Measurements from ENCODE around the gene ACE.

ACE gene

DNA sequence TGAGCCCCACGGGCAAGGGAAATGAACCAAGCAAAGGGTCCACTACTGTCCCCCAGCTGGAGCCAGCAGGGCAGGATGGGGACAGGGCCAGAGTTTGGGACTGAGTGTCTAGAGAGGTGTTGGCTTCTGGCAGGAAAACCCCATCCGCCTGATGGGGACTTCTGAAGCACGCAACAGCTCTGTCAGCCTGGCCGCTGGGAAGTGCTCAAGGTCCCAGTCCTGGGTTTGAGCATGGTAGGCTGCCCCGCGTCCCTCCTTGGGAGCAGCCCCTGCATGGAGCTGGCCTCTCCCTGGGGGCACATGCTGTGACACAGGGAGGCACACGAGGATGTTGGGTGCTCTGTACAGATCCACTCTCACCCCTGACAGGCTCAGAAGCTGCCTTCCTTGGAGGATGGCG, 14.6 kb downstream of the ACE start:
- DNase-seq (ENCODE audit: low read depth in 2 of 2) = no peak

DNA sequence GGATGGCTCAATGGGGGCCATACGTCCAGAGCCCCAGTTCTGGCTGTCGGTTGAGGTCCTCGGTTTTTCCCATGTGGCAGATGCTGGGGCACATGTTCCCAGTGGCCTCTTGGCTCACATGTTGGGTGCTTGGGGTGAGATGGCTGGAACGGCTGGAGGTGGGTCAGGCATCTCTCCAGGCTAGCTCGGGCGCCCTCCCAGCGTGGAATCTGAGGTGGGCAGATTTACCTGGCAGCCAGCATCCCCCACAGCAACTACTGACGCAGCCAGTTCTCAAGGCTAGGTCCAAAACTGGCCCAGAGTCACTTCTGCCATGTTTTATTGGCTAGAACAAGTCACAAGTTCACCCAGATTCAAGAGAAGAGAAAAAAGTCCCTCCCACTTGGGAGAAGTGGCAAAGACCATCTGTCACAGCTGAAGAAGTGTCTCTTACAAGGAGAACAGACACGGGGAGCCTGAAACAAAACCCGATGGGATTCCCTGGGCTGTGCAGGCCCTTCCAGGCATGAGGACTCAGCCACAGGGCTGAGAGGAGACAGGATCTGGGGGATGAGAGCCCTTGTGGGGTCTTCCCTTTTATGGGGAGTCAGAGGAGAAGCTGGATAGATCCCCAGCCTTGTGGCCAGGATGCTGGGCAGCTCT, 15.2 kb downstream of the ACE start:
- DNase-seq (ENCODE audit: low read depth in 2 of 2) = no peak

DNA sequence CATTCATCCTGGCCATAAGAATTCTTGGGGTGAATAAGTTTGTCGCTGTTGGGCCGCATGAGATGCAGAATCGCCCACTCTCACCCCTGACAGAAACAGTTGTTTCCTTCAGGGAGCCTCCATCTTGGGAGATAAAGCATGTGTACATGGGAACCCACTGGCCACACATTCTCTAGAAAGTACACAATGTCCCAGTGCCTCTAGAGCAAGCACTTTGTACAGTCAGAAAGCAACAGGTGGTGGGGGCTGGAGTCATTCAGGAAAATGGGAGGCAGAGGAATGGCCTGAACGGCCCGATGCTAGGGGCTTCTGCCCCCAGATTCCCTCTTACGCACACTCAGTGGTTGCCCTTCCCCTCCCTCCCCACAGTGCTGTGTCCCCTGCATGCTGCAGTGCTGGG, 16.1 kb downstream of the ACE start:
- DNase-seq (ENCODE audit: low read depth in 2 of 2) = no peak

GRCh38 chr17:63493411-63493810, 16.6 kb downstream of the ACE start:
- DNase-seq (ENCODE audit: low read depth in 2 of 2) = no peak

GRCh38 chr17:63494300-63494928, 17.6 kb downstream of the ACE start:
- no peak for DNase-seq (ENCODE audit: low read depth in 2 of 2)

GRCh38 chr17:63495491-63495890, 18.6 kb downstream of the ACE start:
- DNase-seq (ENCODE audit: low read depth in 2 of 2) = no peak

- no peak for DNase-seq (ENCODE audit: low read depth in 2 of 2)
Observed at GRCh38 chr17:63496177-63496576, 19.3 kb downstream of the ACE start.

DNA sequence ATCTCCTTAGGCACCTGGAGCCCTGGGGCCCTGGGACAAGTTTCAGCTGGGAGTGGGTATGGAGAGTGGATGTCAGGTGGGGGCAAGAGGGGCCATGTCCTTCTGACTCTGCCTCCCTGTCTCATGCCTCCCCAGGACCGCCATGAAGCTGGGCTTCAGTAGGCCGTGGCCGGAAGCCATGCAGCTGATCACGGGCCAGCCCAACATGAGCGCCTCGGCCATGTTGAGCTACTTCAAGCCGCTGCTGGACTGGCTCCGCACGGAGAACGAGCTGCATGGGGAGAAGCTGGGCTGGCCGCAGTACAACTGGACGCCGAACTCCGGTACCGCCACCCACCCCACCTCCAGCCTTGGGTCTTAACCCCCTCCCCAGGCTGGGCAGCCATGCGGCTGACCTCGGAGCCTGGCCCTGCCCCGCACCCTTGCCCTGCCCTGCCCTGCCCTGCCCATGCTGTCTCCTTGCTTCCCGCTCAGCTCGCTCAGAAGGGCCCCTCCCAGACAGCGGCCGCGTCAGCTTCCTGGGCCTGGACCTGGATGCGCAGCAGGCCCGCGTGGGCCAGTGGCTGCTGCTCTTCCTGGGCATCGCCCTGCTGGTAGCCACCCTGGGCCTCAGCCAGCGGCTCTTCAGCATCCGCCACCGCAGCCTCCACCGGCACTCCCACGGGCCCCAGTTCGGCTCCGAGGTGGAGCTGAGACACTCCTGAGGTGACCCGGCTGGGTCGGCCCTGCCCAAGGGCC, 20.0 kb downstream of the ACE start:
- no peak for DNase-seq (ENCODE audit: low read depth in 2 of 2)

DNA sequence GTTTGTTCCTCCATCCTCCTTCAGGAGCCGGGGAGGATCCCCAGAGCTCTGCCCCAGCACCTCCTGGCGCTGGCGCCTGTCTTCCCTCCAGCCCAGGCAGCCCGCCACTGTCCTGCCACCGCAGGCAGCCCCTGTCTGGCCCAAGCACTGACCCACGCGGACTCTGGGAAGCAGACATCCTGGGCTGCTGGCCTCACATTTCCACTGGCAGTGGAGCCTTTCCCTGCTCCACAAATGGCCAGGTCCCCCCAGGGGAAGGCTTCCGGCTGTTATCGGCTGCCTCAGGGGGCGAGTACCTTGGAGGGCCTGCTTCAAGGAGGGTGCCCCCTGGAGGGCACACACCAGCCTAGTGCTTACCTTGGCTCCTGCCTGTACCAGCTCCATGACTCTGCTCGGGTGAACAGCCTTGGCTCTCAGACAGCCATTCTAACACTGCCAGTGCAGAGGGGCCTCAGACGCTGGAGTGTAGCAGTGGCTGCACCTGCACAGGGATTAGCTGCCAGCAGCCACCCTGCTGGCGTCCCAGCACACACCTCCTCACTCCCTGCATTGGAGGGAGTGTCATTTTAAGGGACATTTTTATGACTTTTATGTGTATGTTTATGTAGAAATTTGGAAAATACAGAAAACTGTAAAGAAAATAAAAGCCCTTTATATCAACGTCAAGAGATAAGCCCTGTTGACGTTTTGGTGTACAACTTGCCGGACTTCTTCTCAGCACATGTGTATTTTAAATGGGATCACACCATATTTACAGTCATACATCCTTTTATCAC, 21.0 kb downstream of the ACE start:
- DNase-seq (ENCODE audit: low read depth in 2 of 2) = no peak

- no peak for DNase-seq (ENCODE audit: low read depth in 2 of 2)
Observed at GRCh38 chr17:63498626-63499195, 21.9 kb downstream of the ACE start.

DNA sequence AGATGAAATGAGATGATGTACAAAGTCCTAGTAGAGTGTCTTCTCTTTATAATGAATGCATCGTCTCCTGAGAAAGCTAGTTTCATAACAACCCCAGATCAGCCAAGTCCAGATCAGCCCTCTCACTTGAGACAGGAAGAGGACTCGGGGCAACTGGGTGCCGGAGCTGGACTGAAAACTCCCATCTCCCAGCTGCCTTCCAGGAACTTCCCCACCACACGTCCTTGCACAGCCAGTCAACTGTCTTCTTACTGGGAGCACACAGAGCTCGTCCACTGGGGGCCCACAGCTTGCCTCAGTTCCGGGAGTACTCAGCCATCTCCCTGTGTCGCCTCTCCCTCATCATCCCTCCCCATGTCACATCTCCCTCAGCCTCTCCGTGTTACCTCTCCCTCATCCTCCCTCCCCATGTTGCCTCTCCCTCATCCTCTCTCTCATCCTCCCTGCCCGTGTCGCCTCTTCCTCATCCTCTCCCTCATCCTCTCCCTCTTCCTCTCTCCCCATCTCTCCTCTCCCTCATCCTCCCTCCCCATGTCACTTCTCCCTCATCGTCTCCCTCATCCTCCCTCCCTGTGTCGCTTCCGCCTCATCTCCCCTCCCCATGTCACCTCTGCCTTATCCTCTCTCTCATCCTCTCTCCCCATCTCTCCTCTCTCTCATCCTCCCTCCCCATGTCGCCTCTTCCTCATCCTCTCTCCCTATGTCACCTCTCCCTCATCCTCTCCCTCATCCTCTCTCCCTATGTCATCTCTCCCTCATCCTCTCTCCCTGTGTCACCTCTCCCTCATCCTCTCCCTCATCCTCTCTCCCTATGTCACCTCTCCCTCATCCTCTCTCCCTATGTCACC, 23.9 kb downstream of the ACE start:
- DNase-seq (ENCODE audit: low read depth in 2 of 2) = no peak

GRCh38 chr17:63503341-63503705, 26.5 kb downstream of the ACE start:
- DNase-seq (ENCODE audit: low read depth in 2 of 2) = no peak

GRCh38 chr17:63504261-63504660, 27.4 kb downstream of the ACE start:
- no peak for DNase-seq (ENCODE audit: low read depth in 2 of 2)

DNA sequence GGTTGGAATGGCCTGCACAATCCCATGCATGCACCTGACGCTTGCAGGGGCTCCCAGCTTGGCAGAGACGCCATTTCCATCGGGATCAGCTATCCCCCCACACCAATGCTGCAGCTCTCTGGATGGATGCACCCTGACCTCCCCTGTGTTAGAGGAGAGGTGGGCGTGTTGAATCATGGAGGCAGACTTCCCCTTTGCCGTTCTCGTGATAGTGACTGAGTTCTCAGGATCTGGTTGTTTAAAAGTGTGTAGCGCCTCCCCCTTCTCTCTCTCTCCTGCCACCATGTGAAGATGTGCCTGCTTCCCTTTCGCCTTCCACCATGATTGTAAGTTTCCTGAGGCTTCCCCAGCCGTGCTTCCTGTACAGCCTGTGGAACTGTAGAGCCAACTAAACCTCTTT, 28.5 kb downstream of the ACE start:
- DNase-seq (ENCODE audit: low read depth in 2 of 2) = no peak

DNA sequence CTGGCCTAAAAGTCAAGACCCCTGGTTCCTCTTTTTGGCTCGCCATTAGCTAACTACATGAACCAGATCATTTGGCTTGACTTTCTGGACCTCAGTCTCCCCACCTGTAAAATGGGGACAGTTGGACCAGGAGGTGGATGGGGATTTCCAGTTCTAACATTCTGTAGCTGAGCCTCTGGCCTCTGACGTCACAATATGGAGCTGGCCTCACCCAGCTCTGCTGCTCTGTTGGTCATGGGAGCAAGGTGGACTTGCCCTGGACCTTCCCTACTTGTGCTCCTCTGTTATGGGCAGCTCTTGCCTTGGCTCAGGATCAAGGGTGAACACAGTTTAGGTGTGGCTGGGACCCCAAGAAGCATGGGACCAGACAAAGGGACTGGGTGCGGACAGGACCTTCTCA, 29.8 kb downstream of the ACE start:
- DNase-seq (ENCODE audit: low read depth in 2 of 2) = no peak

GRCh38 chr17:63511331-63511730, 34.5 kb downstream of the ACE start:
- no peak for DNase-seq (ENCODE audit: low read depth in 2 of 2)

- DNase-seq (ENCODE audit: low read depth in 2 of 2) = no peak
Observed at GRCh38 chr17:63512388-63512787, 35.5 kb downstream of the ACE start.

GRCh38 chr17:63512896-63513644, 36.2 kb downstream of the ACE start:
- no peak for DNase-seq (ENCODE audit: low read depth in 2 of 2)

DNA sequence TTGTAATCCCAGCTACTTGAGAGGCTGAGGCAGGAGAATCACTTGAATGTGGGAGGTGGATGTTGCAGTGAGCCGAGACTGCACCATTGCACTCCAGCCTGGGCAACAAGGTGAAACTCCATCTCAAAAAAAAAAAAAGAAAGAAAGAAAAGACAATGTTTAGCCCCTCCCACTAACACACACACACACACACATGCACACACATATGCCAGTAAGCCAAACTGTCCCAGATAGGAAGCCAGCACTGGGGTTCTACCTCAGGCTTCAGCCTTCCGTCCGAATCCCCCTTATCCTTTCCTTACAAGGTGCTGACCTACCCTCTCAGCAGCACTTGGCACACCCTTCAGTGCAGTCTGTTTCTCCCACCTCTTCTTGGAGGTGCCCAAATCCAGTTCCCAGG, 37.6 kb downstream of the ACE start:
- no peak for DNase-seq (ENCODE audit: low read depth in 2 of 2)

DNA sequence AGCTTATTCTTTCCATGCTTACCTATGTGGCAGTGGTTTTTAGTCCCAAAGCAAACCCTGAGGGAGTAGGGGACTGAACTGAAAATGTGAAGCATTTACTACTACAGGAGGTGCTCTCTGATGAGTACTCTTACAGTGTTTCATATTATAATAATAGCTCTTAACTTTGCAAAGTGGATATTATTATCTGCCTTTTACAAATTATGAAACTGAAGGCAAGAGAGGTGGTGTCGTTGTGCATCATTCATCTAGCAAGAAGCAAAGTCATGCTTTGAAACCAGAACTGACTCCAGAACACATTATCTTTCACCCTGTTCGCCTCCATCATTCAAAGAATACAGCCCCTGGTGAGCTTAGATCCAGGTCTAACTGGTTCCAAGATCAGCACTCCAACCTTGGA, 38.1 kb downstream of the ACE start:
- DNase-seq (ENCODE audit: low read depth in 2 of 2) = no peak

GRCh38 chr17:63515426-63515825, 38.6 kb downstream of the ACE start:
- no peak for DNase-seq (ENCODE audit: low read depth in 2 of 2)

Measured in stimulated activated CD8-positive, alpha-beta memory T cell treated with anti-CD3 and anti-CD28 coated beads, Interleukin-2, amount 100 ng/mL, for 1 hour (primary cell).